Measurements from ENCODE around the gene CASK. TPM values are rescaled to one million over a fixed set of nuclear protein-coding genes. Genes with fewer than 3 reads are reported as not detected.

CASK gene
- total RNA-seq, 1 donor from 2014 or later: 38.2 TPM

DNA sequence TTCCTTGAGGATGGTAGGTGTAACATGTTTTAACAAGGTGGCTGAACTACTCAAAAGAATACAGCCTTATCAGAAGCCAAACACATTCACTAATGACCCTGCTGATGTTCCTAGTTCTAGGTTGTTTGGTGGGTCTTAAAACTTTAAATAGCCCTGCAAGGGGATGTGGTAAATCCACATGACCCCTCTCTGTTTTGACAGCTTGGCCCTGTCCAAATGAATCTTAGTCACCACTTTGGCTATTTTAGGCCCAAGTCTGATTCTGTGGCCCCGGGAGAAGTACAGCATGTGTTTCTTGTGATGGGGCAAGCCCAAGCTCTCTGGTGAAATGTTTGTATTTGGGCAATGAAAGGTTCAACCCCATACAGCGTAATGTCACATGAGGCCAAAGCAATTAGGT, 289.1 kb downstream of the CASK start:
- no peaks in the 10 kb centered on the region for H3K9me3 ChIP-seq
- TF ChIP-seq, protein P1, sequence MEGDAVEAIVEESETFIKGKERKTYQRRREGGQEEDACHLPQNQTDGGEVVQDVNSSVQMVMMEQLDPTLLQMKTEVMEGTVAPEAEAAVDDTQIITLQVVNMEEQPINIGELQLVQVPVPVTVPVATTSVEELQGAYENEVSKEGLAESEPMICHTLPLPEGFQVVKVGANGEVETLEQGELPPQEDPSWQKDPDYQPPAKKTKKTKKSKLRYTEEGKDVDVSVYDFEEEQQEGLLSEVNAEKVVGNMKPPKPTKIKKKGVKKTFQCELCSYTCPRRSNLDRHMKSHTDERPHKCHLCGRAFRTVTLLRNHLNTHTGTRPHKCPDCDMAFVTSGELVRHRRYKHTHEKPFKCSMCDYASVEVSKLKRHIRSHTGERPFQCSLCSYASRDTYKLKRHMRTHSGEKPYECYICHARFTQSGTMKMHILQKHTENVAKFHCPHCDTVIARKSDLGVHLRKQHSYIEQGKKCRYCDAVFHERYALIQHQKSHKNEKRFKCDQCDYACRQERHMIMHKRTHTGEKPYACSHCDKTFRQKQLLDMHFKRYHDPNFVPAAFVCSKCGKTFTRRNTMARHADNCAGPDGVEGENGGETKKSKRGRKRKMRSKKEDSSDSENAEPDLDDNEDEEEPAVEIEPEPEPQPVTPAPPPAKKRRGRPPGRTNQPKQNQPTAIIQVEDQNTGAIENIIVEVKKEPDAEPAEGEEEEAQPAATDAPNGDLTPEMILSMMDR (IDR thresholded peaks at IDR 0.05): no peak
- DNase-seq: no peak
- ATAC-seq: peak in 1 of 2 donors; percentile 16
- no peak overlapping the region for H3K27ac ChIP-seq
- no peaks in the 10 kb centered on the region for H3K36me3 ChIP-seq
- no peak overlapping the region for H3K4me3 ChIP-seq
- H3K4me1 ChIP-seq: no peaks in the 10 kb centered on the region
- no peaks in the 10 kb centered on the region for H3K27me3 ChIP-seq (ENCODE audit: low read depth)
- intact Hi-C loops (cut with DNase I): no loop called here

DNA sequence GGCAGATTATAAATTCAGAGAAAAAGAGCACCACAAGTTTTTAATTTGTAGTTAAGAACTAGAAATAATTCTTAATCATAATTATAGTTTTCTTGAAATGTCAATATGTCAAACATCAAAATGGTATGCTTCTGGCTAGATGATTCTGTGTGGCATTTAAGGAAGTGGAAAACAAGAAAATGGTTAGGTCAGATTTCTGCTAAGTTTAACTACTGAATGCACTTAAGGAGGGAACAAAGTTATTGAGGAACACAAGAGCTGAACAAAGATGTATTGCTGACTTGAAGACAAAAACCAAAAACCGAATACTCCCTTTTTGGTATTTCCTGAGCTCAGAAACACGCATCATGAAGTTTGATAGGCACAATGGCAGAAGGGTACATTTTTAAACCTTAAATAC, 293.3 kb downstream of the CASK start:
- no peak overlapping the region for H3K27ac ChIP-seq
- peaks cover 13% of the 10 kb centered on the region for H3K36me3 ChIP-seq
- H3K4me1 ChIP-seq: no peaks in the 10 kb centered on the region
- ATAC-seq: no peak
- H3K27me3 ChIP-seq (ENCODE audit: low read depth): no peaks in the 10 kb centered on the region
- no peak overlapping the region for H3K4me3 ChIP-seq
- H3K9me3 ChIP-seq: no peaks in the 10 kb centered on the region
- TF ChIP-seq, protein P1 (IDR thresholded peaks at IDR 0.05): no peak
- no peak for DNase-seq
- intact Hi-C loops (cut with DNase I): no loop called here

DNA sequence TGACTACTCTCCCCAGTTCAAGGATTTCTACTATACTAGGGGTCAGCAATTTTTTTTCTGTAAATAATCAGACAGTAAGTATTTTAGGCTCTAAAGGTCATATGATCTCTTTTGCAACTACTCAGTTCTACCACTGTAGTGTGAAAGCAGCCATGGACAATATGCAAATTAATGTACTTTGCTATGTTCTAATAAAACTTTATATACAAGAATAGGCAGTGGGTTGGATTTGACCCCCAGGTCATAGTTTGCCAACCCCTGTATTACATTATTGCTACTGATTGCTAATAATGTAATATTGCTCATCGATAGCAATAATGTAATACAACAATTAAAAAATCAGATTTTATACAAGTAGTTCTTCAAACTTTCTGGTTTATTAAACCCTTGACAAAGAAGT, 293.8 kb downstream of the CASK start:
- Histone ChIP-seq H3K4me1 (no peaks in the 10 kb centered on the region), H3K36me3 (peaks cover 13% of the 10 kb centered on the region), H3K4me3 (no peak overlapping the region), H3K9me3 (no peaks in the 10 kb centered on the region), H3K27me3 (ENCODE audit: low read depth) (no peaks in the 10 kb centered on the region), H3K27ac (no peak overlapping the region)
- DNase-seq (no peak), ATAC-seq (no peak)
- TF ChIP-seq, protein P1 (IDR thresholded peaks at IDR 0.05): no peak
- intact Hi-C loops (cut with DNase I): no loop called here

DNA sequence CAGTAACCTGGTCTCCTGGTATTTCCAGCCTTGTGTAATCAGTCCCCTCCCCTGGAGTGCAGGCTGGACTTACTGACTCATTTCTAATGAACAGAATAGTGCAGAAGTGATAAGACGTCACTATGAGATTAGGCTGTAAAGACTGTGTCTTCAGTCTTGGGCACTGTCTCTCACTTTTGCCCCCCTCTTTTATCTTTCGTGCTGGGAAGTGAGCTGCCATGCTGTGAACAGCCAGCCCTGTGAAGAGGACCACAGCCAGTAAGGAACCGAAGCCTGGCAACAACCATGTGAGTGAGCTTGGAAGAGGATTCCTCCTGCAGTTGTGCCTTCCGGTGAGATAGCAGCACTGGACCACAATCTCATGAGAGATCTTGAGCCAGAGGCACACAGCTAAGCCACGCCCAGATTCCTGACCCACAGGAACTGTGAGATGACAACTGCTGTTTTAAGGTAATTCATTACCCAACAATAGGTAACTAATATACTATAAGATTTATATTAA, 302.1 kb downstream of the CASK start:
- ATAC-seq: peak in 1 of 2 donors; percentile 29

DNA sequence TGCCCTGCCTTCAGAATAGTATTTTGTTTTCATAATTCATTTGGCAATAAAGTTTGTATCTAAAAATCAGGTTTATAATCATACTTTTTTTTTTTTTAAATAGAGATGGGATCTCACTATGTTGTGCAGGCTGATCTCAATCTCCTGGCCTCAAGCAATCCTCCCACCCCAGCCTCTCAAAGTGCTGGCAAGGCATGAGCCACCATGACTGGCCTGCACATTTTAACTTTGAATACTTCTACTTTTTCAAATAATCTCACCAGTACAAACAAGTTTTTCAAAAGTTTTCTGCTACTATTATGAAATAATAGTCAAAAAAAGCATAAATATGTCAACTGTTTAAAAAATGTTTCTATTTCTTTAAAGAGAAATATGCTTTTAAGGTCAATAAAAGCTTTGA, 304.1 kb downstream of the CASK start:
- ATAC-seq (no peak), DNase-seq (no peak)
- Histone ChIP-seq H3K4me1 (no peaks in the 10 kb centered on the region), H3K27ac (no peak overlapping the region), H3K27me3 (ENCODE audit: low read depth) (no peaks in the 10 kb centered on the region), H3K36me3 (no peaks in the 10 kb centered on the region), H3K4me3 (no peak overlapping the region), H3K9me3 (no peaks in the 10 kb centered on the region)
- TF ChIP-seq, protein P1 (IDR thresholded peaks at IDR 0.05): no peak
- intact Hi-C loops (cut with DNase I): no loop called here

More for the DNA sequence above, 302.1 kb downstream of the CASK start:
- peaks cover 7% of the 10 kb centered on the region for H3K36me3 ChIP-seq
- no peaks in the 10 kb centered on the region for H3K27me3 ChIP-seq (ENCODE audit: low read depth)
- H3K4me3 ChIP-seq: no peak overlapping the region
- intact Hi-C loops (cut with DNase I): no loop called here
- H3K4me1 ChIP-seq: no peaks in the 10 kb centered on the region
- no peak for DNase-seq
- TF ChIP-seq, protein P1 (IDR thresholded peaks at IDR 0.05): no peak
- no peak overlapping the region for H3K27ac ChIP-seq
- H3K9me3 ChIP-seq: no peaks in the 10 kb centered on the region

DNA sequence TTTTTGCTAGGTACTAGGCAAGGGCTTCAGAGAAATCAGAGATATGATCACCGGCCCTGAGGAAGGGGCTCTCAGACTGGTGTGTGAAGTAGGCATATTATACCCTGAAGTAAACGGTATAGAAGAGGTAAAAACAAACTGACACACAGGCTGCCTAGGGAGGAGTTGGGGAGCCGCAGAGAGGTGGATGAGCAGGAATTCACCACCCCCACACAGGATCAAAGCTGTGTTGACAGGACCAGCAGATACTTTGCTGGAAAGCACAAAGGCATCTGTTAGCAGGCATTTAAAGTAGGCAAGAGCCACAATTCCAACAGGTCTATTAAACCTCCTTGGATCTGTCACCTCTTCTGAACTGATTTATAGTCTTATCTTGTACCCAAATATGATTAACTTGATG, 306.4 kb downstream of the CASK start:
- Histone ChIP-seq H3K4me3 (no peak overlapping the region), H3K27ac (no peak overlapping the region), H3K4me1 (no peaks in the 10 kb centered on the region), H3K36me3 (no peaks in the 10 kb centered on the region), H3K27me3 (ENCODE audit: low read depth) (no peaks in the 10 kb centered on the region), H3K9me3 (no peaks in the 10 kb centered on the region)
- DNase-seq: no peak
- ATAC-seq: no peak
- intact Hi-C loops (cut with DNase I): no loop called here
- TF ChIP-seq, protein P1 (IDR thresholded peaks at IDR 0.05): no peak

Data from lower lobe of right lung (tissue), 2 donors.